Left lobe of liver (tissue), 2 donors: Measurements from ENCODE around the gene HLA-DMA. TPM values are rescaled to one million over a fixed set of nuclear protein-coding genes. Genes with fewer than 3 reads are reported as not detected.

Source experiments
- ATAC-seq: fragments of 200-7000 bp; cut with Tn5 transposase; one replicate; pipeline ENCODE4 v1.9.1; 2020; ENCODE audit warnings: mild to moderate bottlenecking, moderate library complexity
- DNase-seq: peaks from one replicate; pipeline ENCODE4 v3.0.0-alpha.2; 2020; ENCODE audit warnings: low spot score
- total RNA-seq: library from RNA; stranded (reverse); gene quantifications from one replicate; pipeline ENCODE4 v1.2.1, GENCODE V29; 2021
- donor health status: DM: no; HTN: no; CAD: no; lungs with moderate emphysema.
- donor health status: DM: no; HTN: yes; CAD: no.

HLA-DMA gene
- total RNA-seq, 1 donor from 2014 or later, result 6.6 TPM

DNA sequence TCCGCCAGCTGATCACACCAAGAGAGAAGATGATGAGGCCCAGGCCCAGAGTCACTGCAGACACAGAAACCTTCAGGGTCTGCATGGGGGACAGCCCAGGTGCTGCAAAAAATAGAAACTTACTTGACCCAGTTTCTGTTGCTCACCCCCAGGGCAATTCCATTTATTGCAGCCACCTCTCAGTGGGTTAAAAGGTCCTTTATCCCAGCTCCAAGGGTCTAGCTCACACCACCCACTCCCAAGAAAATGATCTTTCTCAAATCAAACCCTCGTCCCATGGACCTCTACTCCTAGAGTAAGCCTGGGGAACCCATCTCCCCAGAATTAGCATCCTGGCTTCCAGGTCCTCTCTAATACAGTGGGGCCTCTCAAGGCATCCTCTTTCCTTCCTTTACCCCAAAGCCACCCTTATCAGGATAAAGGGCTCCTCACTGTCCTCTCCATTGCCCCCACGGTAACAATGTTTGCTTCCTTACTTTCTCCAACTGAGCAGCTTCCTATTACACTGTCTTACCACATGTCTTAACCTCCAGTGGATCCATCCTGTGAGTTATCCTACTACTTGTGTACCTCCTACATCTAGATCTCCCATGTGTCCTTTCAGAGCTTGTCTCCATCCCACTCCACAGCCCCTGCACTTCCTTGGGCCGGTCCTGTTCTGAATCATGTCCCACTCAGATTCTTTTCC, 17.2 kb downstream of the HLA-DMA start:
- ATAC-seq, result no peak
- no peak for DNase-seq

DNA sequence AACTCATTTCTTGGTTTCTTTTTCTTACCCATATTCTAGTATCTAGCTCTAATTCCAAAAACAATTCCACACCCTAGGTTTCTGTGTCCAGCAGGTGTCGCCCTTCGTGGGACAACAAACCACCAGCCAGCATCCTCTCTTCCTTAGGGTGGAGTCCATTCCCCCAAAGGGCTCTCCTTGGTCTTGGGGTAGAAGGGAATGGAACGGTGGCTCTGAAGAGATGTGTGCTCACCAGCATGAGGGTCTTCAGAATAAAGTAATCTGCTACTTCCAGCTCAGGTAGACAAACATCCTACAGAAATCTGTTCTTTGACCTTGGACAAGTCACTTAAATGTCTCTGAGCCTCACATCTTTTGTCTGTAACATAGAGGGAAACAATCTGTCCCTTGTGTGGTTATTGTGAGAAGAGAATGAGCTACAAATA, 19.2 kb downstream of the HLA-DMA start:
- DNase-seq, result peak; percentile 72
- ATAC-seq, result peak; percentile 92

- ATAC-seq (no peak), DNase-seq (no peak)
Observed at GRCh38 chr6:32932132-32932868, 20.6 kb downstream of the HLA-DMA start.

GRCh38 chr6:32931211-32931610, 21.7 kb downstream of the HLA-DMA start:
- ATAC-seq, result no peak
- DNase-seq, result no peak

- DNase-seq, result no peak
- ATAC-seq, result no peak
Observed at GRCh38 chr6:32922083-32922482, 30.8 kb downstream of the HLA-DMA start.

DNA sequence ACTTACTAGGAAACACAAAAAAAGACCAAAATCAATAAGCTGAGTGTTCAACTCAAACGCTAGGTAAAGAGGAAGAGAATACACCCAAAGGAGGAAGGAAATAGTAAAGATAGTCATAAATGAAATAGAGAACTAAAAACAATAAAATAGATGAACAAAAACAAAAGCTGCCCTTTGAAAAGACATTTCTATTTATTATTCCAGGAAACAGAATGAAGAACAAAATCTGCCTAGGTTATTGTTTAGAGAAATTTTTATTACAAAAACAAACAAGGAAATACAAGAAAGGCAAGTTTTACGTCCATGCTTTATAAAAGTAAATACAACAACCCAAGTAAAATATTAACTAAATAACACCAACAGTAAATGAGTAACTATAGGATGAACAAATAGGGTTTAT, 32.2 kb downstream of the HLA-DMA start:
- ATAC-seq (no peak), DNase-seq (no peak)

DNA sequence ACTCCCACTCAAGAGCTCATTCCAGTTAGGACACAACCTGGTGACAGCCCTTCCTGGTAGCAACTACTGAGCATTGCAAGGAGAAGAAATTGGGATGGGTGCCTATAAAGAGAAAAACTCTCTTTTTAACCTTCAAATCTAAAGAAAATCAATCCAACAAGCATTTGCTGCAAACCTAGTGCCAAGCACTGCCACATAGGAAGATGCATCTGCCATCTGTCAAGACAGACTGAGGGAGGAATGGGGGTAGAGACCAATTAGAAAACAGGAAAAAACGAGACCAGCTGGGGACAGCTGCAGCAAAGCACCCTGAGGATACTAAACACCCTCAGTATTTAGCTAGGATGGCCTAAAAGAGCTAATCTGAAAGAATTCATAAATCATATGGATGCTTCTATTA, 39.9 kb downstream of the HLA-DMA start:
- ATAC-seq (no peak), DNase-seq (no peak)

DNA sequence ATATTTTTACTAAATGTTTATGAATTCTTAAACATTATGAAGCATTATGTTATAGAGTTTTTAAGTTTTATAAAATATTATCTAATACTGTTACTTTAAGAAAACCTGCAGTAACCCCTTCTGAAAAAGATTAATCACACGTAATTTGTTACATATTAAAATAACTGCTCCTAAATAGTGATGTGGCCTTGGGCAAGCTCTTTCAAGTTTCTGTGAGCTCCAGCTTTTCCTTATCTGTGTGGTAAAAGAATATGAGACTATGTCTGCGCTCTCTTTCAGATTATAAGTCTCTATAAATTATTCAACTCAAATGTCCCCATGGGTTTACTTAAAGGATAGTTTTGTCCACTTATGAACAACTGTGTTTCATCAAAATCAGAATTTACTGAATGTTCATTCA, 44.0 kb downstream of the HLA-DMA start:
- DNase-seq, result no peak
- ATAC-seq, result no peak

GRCh38 chr6:32906539-32906938, 46.4 kb downstream of the HLA-DMA start:
- no peak for ATAC-seq
- DNase-seq, result no peak

GRCh38 chr6:32905078-32905477, 47.8 kb downstream of the HLA-DMA start:
- DNase-seq (no peak), ATAC-seq (no peak)

- no peak for ATAC-seq
- DNase-seq, result no peak
Observed at GRCh38 chr6:32903952-32904351, 48.9 kb downstream of the HLA-DMA start.

Other genes starting within 250 kb of the HLA-DMA start
- not detected for gene HLA-DQA2, start 211.7 kb downstream of the HLA-DMA start, total RNA-seq
- 0.28 TPM for gene HLA-DQB2, start 189.6 kb downstream of the HLA-DMA start, total RNA-seq
- gene HLA-DOB, start 136.1 kb downstream of the HLA-DMA start, total RNA-seq, result not detected
- 11.8 TPM for gene TAP2, start 114.4 kb downstream of the HLA-DMA start, total RNA-seq
- gene PSMB8, start 109.0 kb downstream of the HLA-DMA start, total RNA-seq, result 41.1 TPM
- 10.6 TPM for gene TAP1, start 99.4 kb downstream of the HLA-DMA start, total RNA-seq
- gene PSMB9, start 98.9 kb downstream of the HLA-DMA start, total RNA-seq, result 13.9 TPM
- 2.6 TPM for gene HLA-DMB, start 12.1 kb downstream of the HLA-DMA start, total RNA-seq
- gene BRD2, start 15.5 kb upstream of the HLA-DMA start, total RNA-seq, result 76.2 TPM
- 0.70 TPM for gene HLA-DOA, start 56.5 kb upstream of the HLA-DMA start, total RNA-seq
- 10.8 TPM for gene HLA-DPA1, start 120.6 kb upstream of the HLA-DMA start, total RNA-seq
- gene HLA-DPB1, start 122.9 kb upstream of the HLA-DMA start, total RNA-seq, result 11.3 TPM
- gene COL11A2, start 239.4 kb upstream of the HLA-DMA start, total RNA-seq, result 0.55 TPM
- 23.3 TPM for gene RXRB, start 247.6 kb upstream of the HLA-DMA start, total RNA-seq
- gene SLC39A7, start 247.8 kb upstream of the HLA-DMA start, total RNA-seq, result 74.8 TPM